HG02981 (cell line): ENCODE measurements around the gene NCKAP5.

ENCODE experiments used
- ATAC-seq: cut with Tn5 transposase; IDR thresholded peaks from one replicate; pipeline ENCODE4 v1.9.1; 2021; ENCODE audit warnings: mild to moderate bottlenecking, moderate library complexity; ENCODE audit not compliant: unreplicated experiment

The NCKAP5 gene

GRCh38 chr2:133175926-133176325, 392.3 kb downstream of the NCKAP5 start:
- ATAC-seq, result no peak

- ATAC-seq, result no peak
Measured at GRCh38 chr2:133173224-133173623, 395.0 kb downstream of the NCKAP5 start.

- peak; percentile 53 for ATAC-seq
Measured at GRCh38 chr2:133171393-133172004, 396.8 kb downstream of the NCKAP5 start.

- ATAC-seq, result no peak
Measured at GRCh38 chr2:133169274-133169912, 398.9 kb downstream of the NCKAP5 start.

- ATAC-seq, result no peak
Measured at GRCh38 chr2:133167990-133168389, 400.3 kb downstream of the NCKAP5 start.

- ATAC-seq, result no peak
Measured at GRCh38 chr2:133167223-133167622, 401.0 kb downstream of the NCKAP5 start.

GRCh38 chr2:133166031-133166430, 402.2 kb downstream of the NCKAP5 start:
- ATAC-seq, result no peak

- ATAC-seq, result no peak
Measured at GRCh38 chr2:133163111-133163510, 405.2 kb downstream of the NCKAP5 start.

- ATAC-seq, result no peak
Measured at GRCh38 chr2:133158442-133158841, 409.8 kb downstream of the NCKAP5 start.

- ATAC-seq, result no peak
Measured at GRCh38 chr2:133158024-133158423, 410.2 kb downstream of the NCKAP5 start.

- ATAC-seq, result no peak
Measured at GRCh38 chr2:133157141-133157540, 411.1 kb downstream of the NCKAP5 start.

- no peak for ATAC-seq
Measured at GRCh38 chr2:133152801-133153200, 415.5 kb downstream of the NCKAP5 start.

GRCh38 chr2:133148187-133148586, 420.1 kb downstream of the NCKAP5 start:
- no peak for ATAC-seq

- no peak for ATAC-seq
Measured at GRCh38 chr2:133146893-133147292, 421.4 kb downstream of the NCKAP5 start.

GRCh38 chr2:133143645-133144044, 424.6 kb downstream of the NCKAP5 start:
- no peak for ATAC-seq

GRCh38 chr2:133142087-133142486, 426.2 kb downstream of the NCKAP5 start:
- ATAC-seq, result peak; percentile 50

GRCh38 chr2:133140620-133141019, 427.6 kb downstream of the NCKAP5 start:
- no peak for ATAC-seq

- ATAC-seq, result no peak
Measured at GRCh38 chr2:133139847-133140533, 428.3 kb downstream of the NCKAP5 start.

GRCh38 chr2:133138693-133139092, 429.6 kb downstream of the NCKAP5 start:
- no peak for ATAC-seq

GRCh38 chr2:133135035-133135654, 433.1 kb downstream of the NCKAP5 start:
- no peak for ATAC-seq

GRCh38 chr2:133130548-133131246, 437.6 kb downstream of the NCKAP5 start:
- ATAC-seq, result no peak
